ENCODE results near the gene SLC2A9.

- no peak for TF ChIP-seq GATA2 (IDR thresholded peaks at IDR 0.05; ENCODE audit: low read depth, low read length)
- no peak for TF ChIP-seq GATA3 (IDR thresholded peaks at IDR 0.05; ENCODE audit: low read depth, low read length)
Observed at GRCh38 chr4:10035130-10035529, 13.8 kb upstream of the SLC2A9 start.

All from SH-SY5Y (cell line).